Measurements from ENCODE around the gene CLDN4.
"Not testable (repeated sequence)": the region's sequence is repeated elsewhere in the genome, so short reads cannot be mapped to it uniquely, and the experiment has no call there.

GRCh38 chr7:73837167-73837566 lies 6.4 kb downstream of the CLDN4 start:
- TF ChIP-seq TAF1 (conservative IDR thresholded peaks at IDR 0.05); CTCF (IDR thresholded peaks at IDR 0.05; ENCODE audit: low read depth, low read length, missing input control): not testable (repeated sequence)

Data from liver (tissue), 3 donors.